Brain microvascular endothelial cell (primary cell): ENCODE measurements around the gene SYTL2.

Experiments used
- DNase-seq: peaks from one replicate; pipeline ENCODE4 v3.0.0-alpha.2; 2020
- H3K27ac ChIP-seq: fragments of 250-450 bp; sonication (Bioruptor Pico); 2 replicates; pipeline ENCODE4 v1.5.1; 2020; ENCODE audit warnings: mild to moderate bottlenecking, moderate library complexity
- H3K27me3 ChIP-seq: fragments of 250-450 bp; sonication (Bioruptor Pico); replicated peaks from 2 replicates; pipeline ENCODE4 v1.5.1; 2020; ENCODE audit warnings: mild to moderate bottlenecking
- H3K36me3 ChIP-seq: fragments of 250-450 bp; sonication (Bioruptor Pico); replicated peaks from 2 replicates; pipeline ENCODE4 v1.5.1; 2020; ENCODE audit warnings: mild to moderate bottlenecking
- H3K4me3 ChIP-seq: 2 replicates; pipeline ENCODE4 v1.5.1; 2011; ENCODE audit warnings: low read depth, mild to moderate bottlenecking, control low read depth, low read length, moderate library complexity
- CTCF ChIP-seq: IDR thresholded peaks from 2 replicates; pipeline ENCODE4 v1.5.1; 2011; ENCODE audit warnings: low read depth, mild to moderate bottlenecking, moderate library complexity, low read length, control low read depth, inconsistent platforms; ENCODE audit errors: missing control alignments
- in situ Hi-C: cut with HindIII; loops from 2 replicates; pipeline ENCODE4 v1.10.0; 2017; ENCODE audit warnings: low sequenced_read_pairs, low pct_ligation_motif_present

Gene SYTL2

DNA sequence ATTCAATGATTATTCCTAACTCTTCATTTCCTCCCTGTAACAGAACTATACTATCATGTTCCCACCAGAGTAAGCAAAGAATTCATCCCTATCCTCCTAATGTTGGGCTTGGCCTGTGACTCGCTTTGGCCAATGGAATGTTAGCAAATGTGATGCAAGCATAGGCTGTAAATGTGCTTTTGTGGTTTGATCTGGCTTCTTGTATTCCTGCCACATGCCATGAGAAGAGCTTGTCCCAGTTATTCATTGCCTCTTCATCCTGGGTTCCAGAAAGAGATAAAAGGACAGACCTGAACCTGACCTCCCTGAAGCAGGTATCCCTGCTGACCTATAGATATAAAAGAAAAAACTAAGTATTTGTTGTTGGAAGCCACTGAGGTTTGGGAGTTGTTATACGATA, 51.0 kb downstream of the SYTL2 start:
- no peak overlapping the region for H3K27ac ChIP-seq
- no peaks in the 10 kb centered on the region for H3K27me3 ChIP-seq
- no peak overlapping the region for H3K4me3 ChIP-seq
- TF ChIP-seq CTCF: no peak
- peak; percentile 74 for DNase-seq
- in situ Hi-C loops: no loop called here
- no peaks in the 10 kb centered on the region for H3K36me3 ChIP-seq

DNA sequence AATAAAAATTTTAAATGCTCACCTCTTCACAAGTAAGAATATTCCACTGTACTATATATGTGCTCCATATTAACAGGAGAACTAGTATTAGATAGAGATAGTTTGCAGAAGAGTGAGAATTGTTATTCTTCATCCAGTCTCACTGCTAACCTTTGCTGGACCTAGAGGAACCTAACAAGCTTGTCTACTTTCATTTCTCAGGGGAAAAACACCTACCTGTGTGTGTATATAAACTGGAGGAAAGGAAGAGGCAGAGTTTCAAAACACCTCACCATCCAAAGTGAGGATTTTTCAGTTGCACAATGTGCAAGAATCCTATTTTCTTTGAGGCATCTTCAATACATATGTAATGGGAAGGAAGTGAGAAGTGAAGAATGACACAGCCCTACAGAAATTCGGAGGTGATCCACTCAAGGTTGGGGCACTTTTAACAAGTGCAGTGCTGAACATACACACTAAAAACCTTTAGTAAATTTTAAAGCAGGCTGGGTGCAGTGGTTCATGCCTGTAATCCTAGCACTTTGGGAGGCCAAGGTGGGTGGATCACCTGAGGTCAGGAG, 52.4 kb downstream of the SYTL2 start:
- in situ Hi-C loops: no loop called here
- no peak overlapping the region for H3K4me3 ChIP-seq
- no peak overlapping the region for H3K27ac ChIP-seq
- H3K27me3 ChIP-seq: no peaks in the 10 kb centered on the region
- no peak for TF ChIP-seq CTCF
- no peak for DNase-seq
- H3K36me3 ChIP-seq: no peaks in the 10 kb centered on the region

GRCh38 chr11:85758026-85758425, 52.9 kb downstream of the SYTL2 start:
- in situ Hi-C loops: no loop called here
- TF ChIP-seq CTCF: no peak
- Histone ChIP-seq H3K36me3 (no peaks in the 10 kb centered on the region), H3K27me3 (no peaks in the 10 kb centered on the region), H3K4me3 (no peak overlapping the region), H3K27ac (no peak overlapping the region)
- DNase-seq: no peak

DNA sequence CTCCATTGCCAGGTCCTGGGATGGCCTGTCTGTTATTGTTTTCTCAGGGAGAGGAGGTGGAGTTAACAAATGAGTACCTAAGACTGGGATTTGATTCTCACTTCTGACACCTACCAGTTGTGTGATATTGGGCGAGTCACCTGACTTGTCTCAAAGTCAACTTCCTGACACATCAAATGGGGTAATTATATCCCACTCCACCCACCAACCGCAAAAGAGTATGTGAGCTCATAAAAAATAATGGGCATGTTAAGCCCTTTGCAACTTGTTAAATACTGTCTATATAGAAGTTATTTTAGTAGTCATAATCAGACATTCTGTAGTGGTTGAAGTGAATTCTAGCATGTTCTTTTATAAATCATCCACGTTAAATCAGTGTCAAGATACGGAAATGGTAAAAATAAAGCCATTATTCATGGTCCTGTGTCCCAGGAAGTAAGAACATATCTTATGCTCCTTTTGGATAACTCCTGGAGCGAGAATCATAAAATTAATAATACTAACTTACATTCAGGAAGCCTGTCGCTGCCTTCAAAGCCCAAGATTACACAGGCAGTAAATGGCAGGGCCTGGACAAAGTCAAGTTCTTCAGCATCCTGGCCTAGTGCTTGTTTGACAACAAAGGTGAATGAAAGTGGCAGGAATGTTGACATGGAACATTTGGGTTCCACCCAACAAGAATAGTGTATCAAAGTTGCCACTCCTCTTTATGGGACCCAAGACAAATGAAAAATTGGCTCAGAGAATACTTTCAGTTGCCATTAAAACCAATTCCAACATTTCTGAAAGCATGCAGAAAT, 54.3 kb downstream of the SYTL2 start:
- no peaks in the 10 kb centered on the region for H3K27me3 ChIP-seq
- no peak overlapping the region for H3K27ac ChIP-seq
- in situ Hi-C loops: no loop called here
- no peak for TF ChIP-seq CTCF
- H3K36me3 ChIP-seq: no peaks in the 10 kb centered on the region
- DNase-seq: no peak
- H3K4me3 ChIP-seq: no peak overlapping the region

GRCh38 chr11:85755701-85756100, 55.2 kb downstream of the SYTL2 start:
- no peak for DNase-seq

More at GRCh38 chr11:85755701-85756100, 55.2 kb downstream of the SYTL2 start:
- in situ Hi-C loops: no loop called here
- Histone ChIP-seq H3K27me3 (no peaks in the 10 kb centered on the region), H3K36me3 (no peaks in the 10 kb centered on the region), H3K27ac (no peak overlapping the region), H3K4me3 (no peak overlapping the region)
- TF ChIP-seq CTCF: no peak
